Germinal center (tissue), 1 donor: ENCODE results near the gene SLC35A5.

Experiments
- DNase-seq: peaks from one replicate; pipeline ENCODE4 v3.0.0; 2012; ENCODE audit warnings: mixed read lengths, low spot score

The SLC35A5 gene

DNA sequence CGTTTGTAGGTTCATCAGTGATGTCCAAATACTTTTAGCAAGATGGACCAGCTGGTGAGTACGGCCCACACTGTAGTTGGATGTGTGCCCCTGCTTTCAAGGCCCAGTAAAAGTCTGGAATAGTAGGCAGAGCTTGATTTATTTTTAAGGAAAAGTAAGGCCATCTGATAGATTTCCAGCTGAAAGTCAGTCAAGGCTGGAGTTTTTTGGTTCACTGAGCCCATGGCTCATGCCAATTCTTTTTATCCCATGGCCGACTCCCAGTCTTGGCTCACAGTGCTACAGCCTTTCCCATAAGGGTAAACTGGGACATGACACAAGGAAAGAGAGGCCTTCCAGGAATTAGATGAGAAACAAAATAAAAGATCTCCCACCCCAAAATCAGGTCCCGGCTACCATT lies 65.6 kb downstream of the SLC35A5 start:
- no peak for DNase-seq

DNA sequence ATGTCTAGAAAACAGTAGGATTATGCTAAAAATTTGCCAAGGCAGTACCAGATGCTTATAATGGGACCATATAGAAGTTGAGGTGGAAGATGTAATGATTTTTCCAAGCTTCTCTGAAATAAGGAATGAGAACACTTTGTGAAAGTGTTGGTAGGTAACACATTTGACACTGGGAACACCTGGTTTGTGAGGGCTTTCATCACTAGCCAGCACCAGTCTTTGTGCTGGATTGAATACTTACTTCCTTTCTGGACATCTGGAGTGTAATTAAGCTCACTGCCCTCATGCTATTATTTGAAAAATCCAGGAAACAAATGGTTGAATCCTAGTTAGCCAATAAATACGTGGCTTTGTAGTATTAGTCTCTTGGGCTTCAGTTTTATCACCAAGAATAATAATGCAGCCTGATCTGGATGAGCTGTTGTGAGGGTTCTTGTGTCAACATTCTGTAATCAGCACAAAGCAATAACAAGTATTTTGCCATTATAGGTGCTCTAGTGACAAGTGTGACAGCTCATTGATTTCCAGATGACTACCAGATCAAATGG lies 66.1 kb downstream of the SLC35A5 start:
- no peak for DNase-seq

DNA sequence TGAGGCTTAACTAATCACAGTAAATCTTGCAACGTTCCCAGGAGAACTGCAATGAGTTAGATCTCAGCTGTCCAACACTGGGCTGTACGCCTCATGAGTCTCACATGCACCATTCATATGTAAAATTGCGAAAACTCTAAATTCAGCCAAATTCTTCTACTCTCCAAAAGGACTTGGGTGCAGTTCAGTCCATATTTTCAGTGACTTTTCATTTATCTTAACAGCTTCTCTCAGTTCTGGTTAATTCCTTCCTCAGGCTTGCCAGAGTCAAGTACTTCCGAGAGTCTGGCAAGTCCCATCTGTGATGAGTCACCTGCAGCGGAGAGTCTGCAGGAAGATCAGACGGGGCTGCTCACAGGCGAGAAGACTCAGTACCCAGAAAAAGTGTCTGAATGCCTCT lies 67.6 kb downstream of the SLC35A5 start:
- no peak for DNase-seq

DNA sequence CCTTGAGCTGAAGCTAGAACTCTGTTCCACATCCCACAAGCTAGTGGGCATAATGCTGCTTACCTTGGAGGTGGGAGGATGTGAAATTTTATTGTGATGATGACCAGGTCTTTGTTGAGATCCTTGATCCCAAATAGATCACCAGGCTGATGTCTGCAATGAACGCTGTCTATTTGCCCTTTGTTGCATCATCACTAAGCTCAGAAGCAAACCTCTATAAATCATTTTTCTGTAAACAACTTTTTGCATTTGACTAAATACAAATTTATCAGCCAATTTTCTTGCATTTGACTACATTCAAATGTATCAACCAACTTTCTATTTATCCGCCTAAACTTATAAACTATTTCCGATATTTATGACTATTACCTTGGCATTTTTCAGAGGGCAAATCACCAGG lies 69.4 kb downstream of the SLC35A5 start:
- no peak for DNase-seq

GRCh38 chr3:112632596-112632995 lies 70.8 kb downstream of the SLC35A5 start:
- no peak for DNase-seq

DNA sequence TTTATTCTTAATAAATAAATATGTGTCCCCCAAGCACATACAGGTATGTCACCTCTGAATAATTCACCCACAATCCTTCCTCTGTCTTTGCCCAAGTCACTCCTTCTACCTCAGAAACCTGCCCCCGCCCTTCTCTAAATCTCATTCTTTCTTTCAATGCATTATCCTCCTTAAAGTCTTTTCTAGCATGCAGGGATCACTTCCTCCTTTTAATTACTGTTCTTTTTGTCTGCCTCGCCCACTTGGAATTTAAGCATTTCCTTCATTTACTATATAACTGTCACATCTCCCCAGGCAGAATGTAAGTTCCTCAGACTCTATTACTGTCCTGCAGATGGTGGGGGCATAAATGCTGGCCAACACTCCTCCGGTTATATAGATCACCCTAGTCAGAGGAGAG lies 71.3 kb downstream of the SLC35A5 start:
- no peak for DNase-seq

DNA sequence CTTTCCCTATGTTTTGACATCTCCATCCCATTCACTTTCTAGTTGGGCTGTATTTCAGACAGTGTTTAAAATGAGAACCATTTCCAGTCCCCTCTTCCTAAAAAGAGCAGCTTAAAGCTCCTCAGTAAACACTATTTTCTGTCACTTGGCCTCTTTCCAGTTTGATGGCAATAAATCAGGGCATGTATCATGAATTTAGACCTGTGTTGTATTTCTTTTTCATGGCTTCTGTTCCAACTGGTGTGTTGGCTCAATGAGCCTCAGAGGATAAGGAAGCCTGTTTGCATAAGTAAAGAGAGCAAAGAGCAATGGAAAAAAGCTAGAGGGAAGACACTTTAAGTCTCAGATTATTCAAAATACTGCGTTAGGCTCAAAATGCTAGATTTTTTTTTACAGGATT lies 71.9 kb downstream of the SLC35A5 start:
- no peak for DNase-seq

GRCh38 chr3:112634786-112635541 lies 73.1 kb downstream of the SLC35A5 start:
- no peak for DNase-seq
